ENCODE results near the gene XYLB. TPM values are rescaled to one million over a fixed set of nuclear protein-coding genes. Genes with fewer than 3 reads are reported as not detected.

Gene XYLB
- total RNA-seq, 2 experiments from 2014 or later, result 4.4 to 4.7 TPM

DNA sequence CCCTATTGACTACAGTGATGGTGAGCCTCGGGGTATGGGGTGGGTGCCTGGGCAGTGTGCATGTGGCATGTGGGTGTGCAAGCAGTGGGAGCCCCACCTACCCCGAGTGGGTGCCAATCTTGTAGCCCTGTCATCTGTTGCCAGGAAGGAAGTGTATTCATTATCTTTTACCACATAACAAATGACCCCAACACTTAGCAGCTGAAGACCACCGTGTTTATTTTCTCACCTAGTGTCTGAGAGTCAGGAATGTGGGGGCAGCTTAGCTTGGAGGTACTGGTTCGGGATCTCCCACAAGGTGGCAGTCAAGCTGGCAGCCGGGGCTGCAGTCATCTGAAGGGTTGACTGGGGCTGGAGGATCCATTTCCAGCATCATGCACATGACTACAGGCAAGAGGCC lies 21.7 kb downstream of the XYLB start:
- CTCF ChIA-PET, result interaction anchor here (0.9 to 1.3 kb wide), 3 partner anchors 10 to 113 kb away, joined by 3 read pairs; partner anchors contain the start of gene XYLB
- no peak for ATAC-seq
- Mint-ChIP-seq H3K9me3 (no peaks in the 10 kb centered on the region), H3K36me3 (ENCODE audit: low read depth) (peaks cover 36% of the 10 kb centered on the region), H3K4me3 (no peak overlapping the region), H3K27ac (no peak overlapping the region), H3K4me1 (ENCODE audit: low read depth) (peaks cover 14% of the 10 kb centered on the region), H3K27me3 (no peaks in the 10 kb centered on the region)
- DNase-seq, result no peak
- POLR2A ChIA-PET, result no interaction called here
- TF ChIP-seq, protein P1, sequence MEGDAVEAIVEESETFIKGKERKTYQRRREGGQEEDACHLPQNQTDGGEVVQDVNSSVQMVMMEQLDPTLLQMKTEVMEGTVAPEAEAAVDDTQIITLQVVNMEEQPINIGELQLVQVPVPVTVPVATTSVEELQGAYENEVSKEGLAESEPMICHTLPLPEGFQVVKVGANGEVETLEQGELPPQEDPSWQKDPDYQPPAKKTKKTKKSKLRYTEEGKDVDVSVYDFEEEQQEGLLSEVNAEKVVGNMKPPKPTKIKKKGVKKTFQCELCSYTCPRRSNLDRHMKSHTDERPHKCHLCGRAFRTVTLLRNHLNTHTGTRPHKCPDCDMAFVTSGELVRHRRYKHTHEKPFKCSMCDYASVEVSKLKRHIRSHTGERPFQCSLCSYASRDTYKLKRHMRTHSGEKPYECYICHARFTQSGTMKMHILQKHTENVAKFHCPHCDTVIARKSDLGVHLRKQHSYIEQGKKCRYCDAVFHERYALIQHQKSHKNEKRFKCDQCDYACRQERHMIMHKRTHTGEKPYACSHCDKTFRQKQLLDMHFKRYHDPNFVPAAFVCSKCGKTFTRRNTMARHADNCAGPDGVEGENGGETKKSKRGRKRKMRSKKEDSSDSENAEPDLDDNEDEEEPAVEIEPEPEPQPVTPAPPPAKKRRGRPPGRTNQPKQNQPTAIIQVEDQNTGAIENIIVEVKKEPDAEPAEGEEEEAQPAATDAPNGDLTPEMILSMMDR (IDR thresholded peaks at IDR 0.05), result no peak
- intact Hi-C loops (cut with micrococcal nuclease), result no loop called here

DNA sequence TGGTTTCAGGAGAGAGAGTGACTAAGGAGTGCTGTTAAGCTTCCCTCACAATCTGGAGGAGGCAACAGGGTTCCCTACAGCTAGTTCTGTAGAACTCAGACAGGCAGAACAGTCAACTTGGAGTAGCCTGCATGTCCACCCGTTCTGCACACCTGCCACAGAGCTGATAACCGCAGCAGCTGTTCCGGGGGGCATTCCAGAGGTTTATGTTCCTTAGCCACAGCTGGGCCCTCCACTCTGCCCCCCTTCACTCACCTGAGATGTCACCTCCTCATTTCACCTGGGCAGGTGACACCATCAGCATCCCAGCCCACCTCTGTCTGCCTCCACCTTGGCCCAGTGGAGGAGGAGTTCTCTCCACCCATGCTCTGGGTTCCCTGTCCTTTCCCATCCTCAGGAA lies 22.6 kb downstream of the XYLB start:
- ATAC-seq (no peak), DNase-seq (no peak)
- TF ChIP-seq, protein P1 (IDR thresholded peaks at IDR 0.05), result no peak
- Mint-ChIP-seq H3K4me1 (ENCODE audit: low read depth) (peaks cover 19% of the 10 kb centered on the region), H3K36me3 (ENCODE audit: low read depth) (peaks cover 33% of the 10 kb centered on the region), H3K27me3 (no peaks in the 10 kb centered on the region), H3K4me3 (no peak overlapping the region), H3K9me3 (no peaks in the 10 kb centered on the region), H3K27ac (no peak overlapping the region)
- POLR2A ChIA-PET, result interaction anchor here (1.4 kb wide), 1 partner anchor 22 kb away, joined by 3 read pairs; no protein-coding TSS in a partner anchor
- CTCF ChIA-PET, result interaction anchor here (0.9 to 1.3 kb wide), 5 partner anchors 9 to 112 kb away, joined by 3 read pairs; partner anchors contain the start of gene XYLB
- intact Hi-C loops (cut with micrococcal nuclease), result no loop called here

DNA sequence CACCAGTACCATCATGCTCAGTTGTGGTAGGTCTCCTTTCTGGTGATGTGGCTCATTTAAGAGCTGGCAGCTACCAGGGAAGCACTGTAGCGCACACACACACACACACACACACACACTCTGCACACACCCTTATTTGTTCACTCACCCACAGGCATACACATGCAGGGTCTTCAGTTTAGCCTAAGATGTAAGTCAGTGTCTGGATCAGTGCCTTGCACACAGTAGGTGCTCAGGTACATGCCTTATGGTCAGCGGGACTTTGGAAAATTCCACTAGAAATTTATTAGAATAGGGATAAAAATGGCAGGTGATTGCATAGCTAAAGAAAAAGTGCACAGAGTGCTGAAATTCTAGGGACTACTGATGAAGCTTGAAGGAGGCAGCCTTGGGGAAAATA lies 23.6 kb downstream of the XYLB start:
- Mint-ChIP-seq H3K27ac (no peak overlapping the region), H3K4me1 (ENCODE audit: low read depth) (peaks cover 20% of the 10 kb centered on the region), H3K4me3 (no peak overlapping the region), H3K9me3 (no peaks in the 10 kb centered on the region), H3K36me3 (ENCODE audit: low read depth) (peaks cover 27% of the 10 kb centered on the region), H3K27me3 (no peaks in the 10 kb centered on the region)
- TF ChIP-seq, protein P1 (IDR thresholded peaks at IDR 0.05), result no peak
- ChIA-PET CTCF (interaction anchor here (1.2 kb wide), 2 partner anchors 69 to 110 kb away, joined by 3 read pairs; no protein-coding TSS in a partner anchor), POLR2A (no interaction called here)
- intact Hi-C loops (cut with micrococcal nuclease), result no loop called here
- DNase-seq, result no peak
- no peak for ATAC-seq

DNA sequence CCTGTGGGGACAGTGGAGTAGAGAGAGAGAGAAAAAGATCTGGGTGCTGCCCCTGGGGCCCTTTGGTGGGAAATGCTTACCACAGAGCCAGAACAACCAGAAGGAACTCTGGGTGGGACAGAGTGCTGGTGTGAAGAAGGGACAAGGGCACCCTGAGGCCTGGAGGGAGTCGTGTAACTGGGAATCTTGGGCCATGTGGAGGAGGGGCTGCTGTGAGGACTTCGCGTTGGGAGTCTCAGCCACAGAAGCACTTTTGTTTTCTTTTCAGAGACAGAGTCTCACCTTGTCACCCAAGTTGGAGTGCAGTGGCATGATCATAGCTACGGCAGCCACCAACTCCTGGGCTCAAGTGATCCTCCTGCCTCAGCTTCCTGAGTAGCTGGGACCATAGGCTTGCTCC lies 24.3 kb downstream of the XYLB start:
- Mint-ChIP-seq H3K36me3 (ENCODE audit: low read depth) (peaks cover 27% of the 10 kb centered on the region), H3K4me3 (no peak overlapping the region), H3K27me3 (no peaks in the 10 kb centered on the region), H3K4me1 (ENCODE audit: low read depth) (peaks cover 20% of the 10 kb centered on the region), H3K9me3 (no peaks in the 10 kb centered on the region), H3K27ac (no peak overlapping the region)
- intact Hi-C loops (cut with micrococcal nuclease), result no loop called here
- ATAC-seq, result no peak
- CTCF ChIA-PET, result no interaction called here
- DNase-seq, result no peak
- TF ChIP-seq, protein P1 (IDR thresholded peaks at IDR 0.05), result no peak
- POLR2A ChIA-PET, result no interaction called here

DNA sequence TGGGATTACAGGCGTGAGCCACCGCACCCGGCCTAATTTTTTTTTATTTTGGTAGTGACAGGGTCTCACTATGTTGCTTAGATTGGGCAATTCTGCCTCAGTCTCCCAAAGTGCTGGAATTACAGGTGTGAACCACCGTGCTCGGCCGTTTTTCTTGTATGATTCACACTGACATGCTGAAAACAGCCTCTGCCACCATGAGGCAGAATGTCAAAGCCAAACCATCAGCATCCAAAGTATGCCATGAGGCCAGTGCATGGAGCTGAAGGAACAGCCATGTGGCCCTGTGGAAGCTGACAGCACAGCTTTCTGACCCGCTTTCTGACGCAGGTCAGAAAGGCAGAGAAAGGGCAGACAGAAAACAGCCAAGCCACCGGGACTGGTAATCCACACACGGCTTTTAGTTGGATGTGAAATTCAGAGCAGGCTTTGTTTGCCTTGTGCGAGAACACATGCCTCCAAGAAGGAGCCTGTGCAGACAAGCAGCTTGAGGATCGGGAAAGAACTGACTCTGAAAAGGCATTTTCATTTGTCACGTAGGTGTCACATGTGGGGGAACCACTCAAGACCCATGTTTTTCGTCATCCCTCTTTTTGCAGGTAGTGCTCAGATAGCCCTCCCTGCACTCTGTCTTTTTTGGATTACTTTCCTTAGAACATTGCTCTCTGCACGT lies 25.1 kb downstream of the XYLB start:
- no peaks in the 10 kb centered on the region for H3K27me3 Mint-ChIP-seq
- no peak for DNase-seq
- POLR2A ChIA-PET, result no interaction called here
- peaks cover 20% of the 10 kb centered on the region for H3K4me1 Mint-ChIP-seq (ENCODE audit: low read depth)
- H3K4me3 Mint-ChIP-seq, result no peak overlapping the region
- TF ChIP-seq, protein P1 (IDR thresholded peaks at IDR 0.05), result no peak
- intact Hi-C loops (cut with micrococcal nuclease), result no loop called here
- H3K9me3 Mint-ChIP-seq, result no peaks in the 10 kb centered on the region
- CTCF ChIA-PET, result no interaction called here
- no peak for ATAC-seq
- H3K36me3 Mint-ChIP-seq (ENCODE audit: low read depth), result peaks cover 29% of the 10 kb centered on the region
- no peak overlapping the region for H3K27ac Mint-ChIP-seq

Data from activated CD8-positive, alpha-beta T cell treated with anti-CD3 and anti-CD28 coated beads for 36 hours (primary cell).